ENCODE results near the gene NNMT. TPM values are rescaled to one million over a fixed set of nuclear protein-coding genes. Genes with fewer than 3 reads are reported as not detected.
A peak's percentile ranks its signal among the peaks of the same experiment; 100 is the strongest.

The NNMT gene
- total RNA-seq, 1 donor from 2014 or later = 32.6 TPM

DNA sequence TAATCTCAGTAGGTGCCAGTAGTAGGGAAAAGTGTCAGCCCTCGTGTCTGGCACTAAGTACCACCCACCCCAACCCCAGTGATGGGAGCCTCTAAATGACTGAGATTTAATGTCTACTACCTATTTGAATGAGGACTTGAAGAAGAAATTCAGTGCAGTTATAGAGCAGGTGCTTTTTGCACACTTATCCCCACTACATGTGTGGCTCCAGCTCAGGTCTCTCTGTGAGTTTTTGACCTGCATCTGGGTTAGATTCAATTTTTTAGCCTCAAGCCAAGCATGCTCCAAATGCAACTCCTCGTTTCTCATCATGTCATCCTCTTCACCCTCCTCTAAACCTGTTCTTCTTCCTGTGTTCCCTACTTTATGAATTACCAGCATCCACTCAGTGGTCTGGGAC, 24.9 kb upstream of the NNMT start:
- intact Hi-C loops (cut with micrococcal nuclease) = no loop called here
- TF ChIP-seq, protein P1, sequence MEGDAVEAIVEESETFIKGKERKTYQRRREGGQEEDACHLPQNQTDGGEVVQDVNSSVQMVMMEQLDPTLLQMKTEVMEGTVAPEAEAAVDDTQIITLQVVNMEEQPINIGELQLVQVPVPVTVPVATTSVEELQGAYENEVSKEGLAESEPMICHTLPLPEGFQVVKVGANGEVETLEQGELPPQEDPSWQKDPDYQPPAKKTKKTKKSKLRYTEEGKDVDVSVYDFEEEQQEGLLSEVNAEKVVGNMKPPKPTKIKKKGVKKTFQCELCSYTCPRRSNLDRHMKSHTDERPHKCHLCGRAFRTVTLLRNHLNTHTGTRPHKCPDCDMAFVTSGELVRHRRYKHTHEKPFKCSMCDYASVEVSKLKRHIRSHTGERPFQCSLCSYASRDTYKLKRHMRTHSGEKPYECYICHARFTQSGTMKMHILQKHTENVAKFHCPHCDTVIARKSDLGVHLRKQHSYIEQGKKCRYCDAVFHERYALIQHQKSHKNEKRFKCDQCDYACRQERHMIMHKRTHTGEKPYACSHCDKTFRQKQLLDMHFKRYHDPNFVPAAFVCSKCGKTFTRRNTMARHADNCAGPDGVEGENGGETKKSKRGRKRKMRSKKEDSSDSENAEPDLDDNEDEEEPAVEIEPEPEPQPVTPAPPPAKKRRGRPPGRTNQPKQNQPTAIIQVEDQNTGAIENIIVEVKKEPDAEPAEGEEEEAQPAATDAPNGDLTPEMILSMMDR (IDR thresholded peaks at IDR 0.05; ENCODE audit: borderline replicate concordance) = no peak
- Histone ChIP-seq H3K36me3 (peaks cover 6% of the 10 kb centered on the region), H3K4me3 (no peak overlapping the region), H3K27me3 (ENCODE audit: low read depth) (peaks cover 11% of the 10 kb centered on the region), H3K9me3 (replicated peaks) (no peaks in the 10 kb centered on the region), H3K27ac (replicated peaks) (no peak overlapping the region), H3K4me1 (peaks cover 12% of the 10 kb centered on the region)
- no peak for DNase-seq

DNA sequence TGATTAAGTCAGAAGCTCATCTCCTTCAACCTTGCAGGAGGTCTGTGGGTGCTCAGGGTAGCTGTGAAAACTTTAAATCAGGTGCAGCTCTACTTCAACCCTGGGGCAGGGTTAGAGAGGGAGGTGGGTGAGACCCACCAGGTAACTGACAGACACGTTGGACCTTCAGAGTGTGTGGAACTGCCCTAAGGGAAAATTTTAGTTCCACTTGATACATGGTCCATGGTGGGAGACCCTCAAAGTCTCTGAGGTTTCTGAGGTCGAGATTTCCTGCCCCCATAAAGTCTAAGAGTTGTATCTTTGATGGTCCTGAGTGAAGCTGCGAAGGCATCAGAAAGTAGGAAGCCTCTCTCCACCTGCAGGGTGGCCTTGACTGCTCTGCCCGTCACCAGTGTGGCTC, 23.9 kb upstream of the NNMT start:
- Histone ChIP-seq H3K4me3 (no peak overlapping the region), H3K4me1 (peaks cover 12% of the 10 kb centered on the region), H3K27ac (replicated peaks) (no peak overlapping the region), H3K36me3 (peaks cover 6% of the 10 kb centered on the region), H3K27me3 (ENCODE audit: low read depth) (peaks cover 11% of the 10 kb centered on the region), H3K9me3 (replicated peaks) (no peaks in the 10 kb centered on the region)
- TF ChIP-seq, protein P1 (IDR thresholded peaks at IDR 0.05; ENCODE audit: borderline replicate concordance) = no peak
- intact Hi-C loops (cut with micrococcal nuclease) = no loop called here
- DNase-seq = no peak

DNA sequence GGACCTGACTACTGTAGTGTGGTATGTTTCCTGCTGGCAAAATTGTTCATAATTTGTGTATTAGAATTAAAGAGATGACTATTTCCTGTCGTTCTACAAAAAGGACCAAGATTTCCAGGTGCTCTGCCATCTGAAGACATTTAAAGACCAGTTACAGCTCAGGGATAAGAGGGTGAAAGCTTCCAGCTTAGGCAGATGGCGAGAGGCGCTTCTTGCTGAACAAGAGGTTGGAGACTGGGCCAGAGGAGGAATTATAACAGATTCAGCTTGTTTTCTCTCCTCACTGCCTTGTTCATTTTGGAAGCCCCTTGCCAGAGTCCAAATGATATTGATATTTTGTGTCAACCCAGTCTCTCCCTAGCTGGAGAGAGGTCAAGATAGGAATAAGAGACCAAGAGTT, 23.1 kb upstream of the NNMT start:
- no peak overlapping the region for H3K4me3 ChIP-seq
- TF ChIP-seq, protein P1 (IDR thresholded peaks at IDR 0.05; ENCODE audit: borderline replicate concordance) = no peak
- H3K9me3 ChIP-seq (replicated peaks) = no peaks in the 10 kb centered on the region
- peaks cover 12% of the 10 kb centered on the region for H3K4me1 ChIP-seq
- DNase-seq = no peak
- no peak overlapping the region for H3K27ac ChIP-seq (replicated peaks)
- H3K36me3 ChIP-seq = peaks cover 6% of the 10 kb centered on the region
- intact Hi-C loops (cut with micrococcal nuclease) = no loop called here
- H3K27me3 ChIP-seq (ENCODE audit: low read depth) = peaks cover 11% of the 10 kb centered on the region

DNA sequence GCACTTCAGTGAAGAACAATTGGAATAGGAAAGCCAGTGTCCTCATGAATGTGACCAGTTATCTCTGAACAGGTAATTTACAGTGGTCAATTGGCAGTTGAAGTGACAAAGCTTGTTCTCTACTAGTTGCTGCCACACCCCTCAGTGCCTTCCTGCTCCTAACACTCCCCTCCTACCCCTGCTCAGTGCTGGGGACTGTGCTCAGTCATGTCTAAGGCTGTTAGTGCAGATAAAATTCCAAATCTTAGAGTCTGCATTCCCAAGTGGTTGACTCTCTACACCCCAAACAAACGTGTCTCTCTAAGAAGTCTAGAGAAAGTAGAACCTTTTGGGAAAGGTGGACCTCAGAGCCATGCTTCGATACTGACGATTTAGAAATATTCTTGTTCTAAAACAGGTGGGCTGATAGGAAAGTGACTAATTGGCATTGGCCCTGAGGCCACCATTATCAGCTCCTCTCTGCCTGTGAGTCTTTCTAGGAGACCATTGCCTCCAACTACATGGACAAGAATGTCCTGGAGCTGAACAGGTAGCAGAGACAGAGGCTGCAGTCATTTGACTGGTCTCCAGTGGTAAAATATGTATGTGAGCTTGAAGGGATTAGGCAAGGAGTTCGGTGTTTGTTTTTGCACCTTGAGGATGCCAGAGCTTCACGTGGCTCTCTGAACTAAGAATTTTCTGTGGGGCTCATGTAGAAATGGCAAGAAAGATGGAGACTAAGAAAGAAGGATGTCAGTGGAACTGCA, 22.1 kb upstream of the NNMT start:
- H3K27ac ChIP-seq (replicated peaks) = peak overlapping the region; percentile 60
- peaks cover 11% of the 10 kb centered on the region for H3K27me3 ChIP-seq (ENCODE audit: low read depth)

DNA sequence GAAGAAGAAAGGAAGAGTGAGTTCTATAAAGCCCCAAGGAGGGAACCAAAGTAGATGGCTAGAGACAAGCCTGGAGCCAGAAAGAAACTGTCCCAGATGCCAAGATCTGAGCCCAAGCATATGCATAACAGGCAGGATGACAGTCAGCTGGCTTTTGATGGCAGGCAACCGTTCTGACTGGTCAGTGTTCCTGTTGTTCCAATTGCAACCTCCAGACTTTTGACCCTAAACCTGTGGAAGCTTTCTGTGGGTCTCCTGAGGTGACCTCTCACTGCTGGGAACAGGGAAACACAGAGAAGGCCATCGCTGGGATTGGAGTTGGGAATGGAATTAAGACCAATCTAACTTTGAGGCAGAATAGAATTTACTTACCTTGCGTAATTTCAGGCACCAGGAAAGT, 21.6 kb upstream of the NNMT start:
- Histone ChIP-seq H3K27ac (replicated peaks) (peak overlapping the region; percentile 60), H3K27me3 (ENCODE audit: low read depth) (peaks cover 13% of the 10 kb centered on the region), H3K4me3 (no peak overlapping the region), H3K36me3 (peaks cover 6% of the 10 kb centered on the region), H3K9me3 (replicated peaks) (no peaks in the 10 kb centered on the region), H3K4me1 (peaks cover 7% of the 10 kb centered on the region)
- TF ChIP-seq, protein P1 (IDR thresholded peaks at IDR 0.05; ENCODE audit: borderline replicate concordance) = no peak
- intact Hi-C loops (cut with micrococcal nuclease) = no loop called here
- DNase-seq = no peak

More for the DNA sequence above, 22.1 kb upstream of the NNMT start:
- Histone ChIP-seq H3K4me1 (peaks cover 11% of the 10 kb centered on the region), H3K9me3 (replicated peaks) (no peaks in the 10 kb centered on the region), H3K4me3 (no peak overlapping the region), H3K36me3 (peaks cover 6% of the 10 kb centered on the region)
- intact Hi-C loops (cut with micrococcal nuclease) = no loop called here
- TF ChIP-seq, protein P1 (IDR thresholded peaks at IDR 0.05; ENCODE audit: borderline replicate concordance) = no peak
- DNase-seq = no peak
